ENCODE data around the gene SGTA. TPM values are rescaled to one million over a fixed set of nuclear protein-coding genes. Genes with fewer than 3 reads are reported as not detected.
A peak's percentile ranks its signal among the peaks of the same experiment; 100 is the strongest.

The SGTA gene
- total and polyA plus RNA-seq, 9 of the 15 experiments (the other 6 are each of a cell fraction or from before 2014, with no cell fraction given): 1.4 to 110 (median 49.9) TPM

- intact Hi-C loops (cut with micrococcal nuclease): no loop called here
- Histone ChIP-seq H4K20me1 (replicated peaks; ENCODE audit: control insufficient read depth, insufficient read depth, low read length) (no peaks in the 10 kb centered on the region), H3K4me3 (no peak overlapping the region), H3K9me1 (ENCODE audit: control insufficient read depth, insufficient read depth, low read length) (no peaks in the 10 kb centered on the region), H3K9ac (ENCODE audit: insufficient read depth in 1 of 2, low read depth in 2 of 2, low read length in 2 of 2) (no peak overlapping the region), H3K36me3 (ENCODE audit: control insufficient read depth, insufficient read depth, low read length) (peaks cover 93% of the 10 kb centered on the region; the same call in 2 of the 3 replicates), H2AFZ (ENCODE audit: low read depth, low read length) (no peak overlapping the region), H3K4me2 (ENCODE audit: insufficient read depth, low read length) (no peak overlapping the region), H3K4me1 (replicated peaks in 1 of 2; ENCODE audit: control insufficient read depth in 2 of 2, insufficient read depth in 2 of 2, low read length in 2 of 2) (peaks cover 0 to 22% of the 10 kb centered on the region in 2 experiments; a peak in 2 of 5 replicates), H3K9me3 (replicated peaks; ENCODE audit: control insufficient read depth, insufficient read depth, low read depth, low read length) (no peaks in the 10 kb centered on the region), H3K27me3 (ENCODE audit: control insufficient read depth in 2 of 2, insufficient read depth in 2 of 2, low read length in 2 of 2) (no peaks in the 10 kb centered on the region), H3K27ac (ENCODE audit: extremely low read depth, low read depth, low read length) (no peak overlapping the region), H3K79me2 (ENCODE audit: control insufficient read depth, insufficient read depth, low read length) (no peaks in the 10 kb centered on the region)
- BruUV-seq (replicated peaks): TSS peak; percentile 25
- WGBS (ENCODE audit: insufficient coverage, low coverage, missing lambda C conversion rate): 96% methylated on average over 32 of the region's 37 CpGs
- in situ Hi-C loops (cut with MboI): no loop called here
- ChIA-PET CTCF (ENCODE audit: low intra/inter-chr PET ratio) (no interaction called here), POLR2A (interaction anchor here (0.8 kb wide), 1 partner anchor 9 kb away, joined by 3 read pairs; no protein-coding TSS in a partner anchor)
- no peak for TF ChIP-seq MED1 (CRISPR knock-in tag; IDR thresholded peaks at IDR 0.05; ENCODE audit: borderline replicate concordance)
- no peak for TF ChIP-seq SMARCE1 (IDR thresholded peaks at IDR 0.05)
- no peak for TF ChIP-seq EZH2 (IDR thresholded peaks at IDR 0.05; ENCODE audit: borderline replicate concordance, low read depth, low read length)
- no peak for TF ChIP-seq ZNF354B (CRISPR knock-in tag; IDR thresholded peaks at IDR 0.05)
- TF ChIP-seq ZBTB8A (IDR thresholded peaks at IDR 0.05; ENCODE audit: partially characterized antibody): no peak
- TF ChIP-seq ZNF780A (CRISPR knock-in tag; IDR thresholded peaks at IDR 0.05): no peak
- no peak for TF ChIP-seq CCAR2 (IDR thresholded peaks at IDR 0.05; ENCODE audit: low read depth, low read length)
- DNase-seq (ENCODE audit: extremely low read depth in 1 of 4, low spot score in 3 of 4): no peak
- no peak for FAIRE-seq
- ATAC-seq: no peak
Measured at GRCh38 chr19:2809387-2810140, 26.5 kb upstream of the SGTA start.

Data from K562 (cell line).